H1 (cell line): Measurements from ENCODE around the gene MSANTD2. TPM values are rescaled to one million over a fixed set of nuclear protein-coding genes. Genes with fewer than 3 reads are reported as not detected.

Source experiments
- CTCF ChIA-PET: fragments of 300-600 bp; sonication (Branson Sonifier 250); formaldehyde crosslinking; loops from one replicate; lab custom pipeline; 2021; ENCODE audit not compliant: partially characterized antibody; lab: Charles Lee
- POLR2A ChIA-PET: fragments of 300-600 bp; sonication (Branson Sonifier 250); formaldehyde crosslinking; loops from one replicate; lab custom pipeline; 2021; ENCODE audit warnings: inconsistent platforms; ENCODE audit not compliant: partially characterized antibody; lab: Charles Lee
- DNase-seq, 2 experiments: peaks; one replicate each; pipeline versions ENCODE4 v3.0.0 to v3.0.0-alpha.2; 2010 to 2022; ENCODE audit warnings: low spot score in 2 of 2, low read depth in 1 of 2, mixed read lengths in 1 of 2
- FAIRE-seq: peaks from 2 replicates; lab custom pipeline; 2011; peaks lifted over from hg19 to GRCh38; lab: Jason Lieb, UNC
- H2AFZ ChIP-seq: 2 replicates; pipeline ENCODE4 v1.8.1; 2012; ENCODE audit warnings: low read length, inconsistent platforms
- H2AK5ac ChIP-seq: 2 replicates; pipeline ENCODE4 v1.6.1; 2013; ENCODE audit warnings: low read depth, low read length
- H2BK120ac ChIP-seq: replicated peaks from 2 replicates; pipeline ENCODE3; 2013; ENCODE audit warnings: low read depth, low read length, inconsistent platforms
- H2BK12ac ChIP-seq: 2 replicates; pipeline ENCODE4 v1.6.1; 2013; ENCODE audit warnings: low read depth, low read length
- H2BK15ac ChIP-seq: 2 replicates; pipeline ENCODE4 v1.6.1; 2013; ENCODE audit warnings: low read length
- H2BK20ac ChIP-seq: 2 replicates; pipeline ENCODE4 v1.6.1; 2013; ENCODE audit warnings: low read length
- H2BK5ac ChIP-seq: 2 replicates; pipeline ENCODE4 v1.6.1; 2013; ENCODE audit warnings: low read depth, low read length
- H3K14ac ChIP-seq: 2 replicates; pipeline ENCODE4 v1.6.1; 2013; ENCODE audit warnings: inconsistent platforms; ENCODE audit not compliant: insufficient read length
- H3K18ac ChIP-seq: 2 replicates; pipeline ENCODE4 v1.6.1; 2013; ENCODE audit warnings: low read length; ENCODE audit errors: extremely low read depth
- H3K23ac ChIP-seq: 2 replicates; pipeline ENCODE4 v1.6.1; 2013; ENCODE audit warnings: inconsistent platforms; ENCODE audit not compliant: insufficient read length
- H3K23me2 ChIP-seq: 2 replicates; pipeline ENCODE4 v1.6.1; 2013; ENCODE audit warnings: low read depth, low read length
- H3K27ac ChIP-seq: 2 replicates; pipeline ENCODE4 v1.6.1; 2011; ENCODE audit warnings: low read depth, low read length, inconsistent platforms
- H3K27me3 ChIP-seq, 4 experiments: replicated peaks in 1 of 4; 1 replicate in 1 of 4; 2 replicates in 3 of 4; pipeline versions ENCODE4 v1.6.1 to v1.8.1; 2011 to 2013; ENCODE audit warnings: low read length in 3 of 4, mild to moderate bottlenecking in 3 of 4, inconsistent platforms in 2 of 4, mixed read lengths in 2 of 4, moderate library complexity in 1 of 4; ENCODE audit not compliant: control insufficient read depth in 3 of 4, insufficient read depth in 3 of 4; ENCODE audit errors: extremely low read depth in 1 of 4
- H3K36me3 ChIP-seq, 4 experiments: 2 replicates each; pipeline versions ENCODE4 v1.6.1 to v1.8.1; 2011 to 2013; ENCODE audit warnings: mild to moderate bottlenecking in 4 of 4, low read length in 3 of 4, moderate library complexity in 2 of 4, control low read depth in 1 of 4, inconsistent platforms in 1 of 4; ENCODE audit not compliant: insufficient read depth in 4 of 4, control insufficient read depth in 2 of 4
- H3K4ac ChIP-seq: replicated peaks from 2 replicates; pipeline ENCODE3; 2013; ENCODE audit warnings: low read length, low read depth, mixed read lengths, inconsistent platforms; ENCODE audit not compliant: insufficient read length
- H3K4me1 ChIP-seq, 4 experiments: replicated peaks in 1 of 4; 1 replicate in 1 of 4; 2 replicates in 3 of 4; pipeline versions ENCODE4 v1.6.1 to v1.8.1; 2011 to 2013; ENCODE audit warnings: low read length in 3 of 4, inconsistent platforms in 2 of 4, mixed read lengths in 1 of 4; ENCODE audit not compliant: insufficient read depth in 4 of 4, control insufficient read depth in 3 of 4
- H3K4me2 ChIP-seq, 2 experiments: 2 replicates each; pipeline versions ENCODE4 v1.6.1 to v1.8.1; 2011 to 2013; ENCODE audit warnings: low read depth in 2 of 2, low read length in 2 of 2, control low read depth in 1 of 2, inconsistent platforms in 1 of 2, mild to moderate bottlenecking in 1 of 2; ENCODE audit not compliant: insufficient read depth in 1 of 2
- H3K4me3 ChIP-seq, 4 experiments: fragments of 200-600, 300-600 bp in 1 of 4; sonication (generic), shearing (Covaris generic), sonication (Bioruptor Twin) in 1 of 4; 2 replicates each; pipeline versions ENCODE4 v1.5.1 to v1.8.1; 2011 to 2016; ENCODE audit warnings: low read length in 4 of 4, low read depth in 3 of 4, control low read depth in 2 of 4, inconsistent platforms in 2 of 4, mild to moderate bottlenecking in 2 of 4, mixed read lengths in 1 of 4, moderate library complexity in 1 of 4; ENCODE audit not compliant: insufficient read depth in 2 of 4; ENCODE audit errors: extremely low read depth in 1 of 4
- H3K56ac ChIP-seq: replicated peaks from 2 replicates; pipeline ENCODE3; 2013; ENCODE audit warnings: low read depth, mild to moderate bottlenecking, mixed read lengths, low read length, inconsistent platforms; ENCODE audit not compliant: insufficient read length
- H3K79me1 ChIP-seq: 2 replicates; pipeline ENCODE4 v1.6.1; 2013; ENCODE audit warnings: low read depth, low read length, control low read depth
- H3K79me2 ChIP-seq, 2 experiments: 2 replicates each; pipeline versions ENCODE4 v1.6.1 to v1.8.1; 2012 to 2013; ENCODE audit warnings: low read length in 2 of 2, mild to moderate bottlenecking in 2 of 2, inconsistent platforms in 1 of 2; ENCODE audit not compliant: insufficient read depth in 2 of 2, control insufficient read depth in 1 of 2
- H3K9ac ChIP-seq, 4 experiments: replicated peaks in 1 of 4; 1 replicate in 1 of 4; 2 replicates in 3 of 4; pipeline versions ENCODE4 v1.6.1 to v1.8.1; 2011 to 2013; ENCODE audit warnings: low read depth in 3 of 4, low read length in 3 of 4, control low read depth in 2 of 4, mild to moderate bottlenecking in 2 of 4, moderate library complexity in 2 of 4, inconsistent platforms in 1 of 4; ENCODE audit errors: extremely low read depth in 1 of 4
- H3K9me3 ChIP-seq, 2 experiments: 2 replicates each; pipeline versions ENCODE4 v1.6.1 to v1.8.1; 2012 to 2013; ENCODE audit warnings: mild to moderate bottlenecking in 2 of 2, moderate library complexity in 2 of 2, control low read depth in 1 of 2, inconsistent platforms in 1 of 2, low read depth in 1 of 2, low read length in 1 of 2, mixed read lengths in 1 of 2; ENCODE audit not compliant: insufficient read depth in 2 of 2
- H4K20me1 ChIP-seq, 2 experiments: replicated peaks in 1 of 2; 2 replicates each; pipeline versions ENCODE3 to v1.8.1; 2011 to 2013; ENCODE audit warnings: inconsistent platforms in 2 of 2, low read length in 2 of 2, mild to moderate bottlenecking in 1 of 2; ENCODE audit not compliant: insufficient read depth in 2 of 2, control insufficient read depth in 1 of 2
- H4K5ac ChIP-seq: 2 replicates; pipeline ENCODE4 v1.6.1; 2013; ENCODE audit warnings: low read length, low read depth, mixed read lengths, inconsistent platforms; ENCODE audit not compliant: insufficient read length
- H4K8ac ChIP-seq: 2 replicates; pipeline ENCODE4 v1.8.0; 2013; ENCODE audit warnings: mild to moderate bottlenecking, moderate library complexity, low read length, inconsistent platforms; ENCODE audit not compliant: insufficient read depth; ENCODE audit errors: extremely low read depth
- H4K91ac ChIP-seq: replicated peaks from 2 replicates; pipeline ENCODE3; 2013; ENCODE audit warnings: low read length, mixed read lengths, inconsistent platforms; ENCODE audit not compliant: insufficient read length
- HDAC2 ChIP-seq, 2 experiments: fragments of 300-600 bp in 1 of 2; sonication (generic) in 1 of 2; IDR thresholded peaks; 2 replicates each; pipeline ENCODE4 v1.6.1; 2011 to 2012; ENCODE audit warnings: low read depth in 2 of 2, low read length in 2 of 2, mild to moderate bottlenecking in 2 of 2, moderate library complexity in 2 of 2, borderline replicate concordance in 1 of 2, inconsistent platforms in 1 of 2
- ZNF274 ChIP-seq: IDR thresholded peaks from 2 replicates; pipeline ENCODE4 v1.7.0; 2012; ENCODE audit warnings: low read length, borderline replicate concordance; ENCODE audit errors: extremely low read depth
- WGBS, 2 experiments: shearing (Covaris generic) in 1 of 2; methylation state at CpG; one replicate each; pipeline versions ENCODE4 v1.1.6 to v1.1.7; 2013 to 2015; ENCODE audit warnings: low lambda C conversion rate in 2 of 2, mixed read lengths in 2 of 2, inconsistent platforms in 1 of 2, low coverage in 1 of 2, missing lambda C conversion rate in 1 of 2; ENCODE audit not compliant: insufficient replicate concordance in 2 of 2, insufficient coverage in 1 of 2, insufficient read length in 1 of 2; ENCODE audit errors: extremely low coverage in 1 of 2, missing lambda C conversion rate in 1 of 2; 5-methylcytosine and 5-hydroxymethylcytosine counted together
- polyA plus RNA-seq, 7 experiments: library from polyadenylated mRNA; depleted of rRNA in 3 of 7; stranded (reverse) in 5 of 7; unstranded in 2 of 7; fragments of >200 nt in 5 of 7; fragments of 200-250 nt in 2 of 7; gene quantifications; 1 replicate in 5 of 7; 2 replicates in 1 of 7; 4 replicates in 1 of 7; pipeline versions ENCODE4 v1.2.1 to v1.2.3, GENCODE V29; 2011 to 2013; ENCODE audit warnings: missing spikeins in 2 of 7, mixed read lengths in 2 of 7
- total RNA-seq: library from RNA; stranded (reverse); fragmentation: NEBNext Ultra II Directional; extraction: Animal tissue kit (Norgen Biotek cat#: 25700); gene quantifications from 2 replicates; pipeline ENCODE4 v1.2.1, GENCODE V29; 2021

The MSANTD2 gene
- total and polyA plus RNA-seq, 2 of the 8 experiments (the other 6 are each of a cell fraction or from before 2014, with no cell fraction given), result 8.2 to 15.9 TPM

DNA sequence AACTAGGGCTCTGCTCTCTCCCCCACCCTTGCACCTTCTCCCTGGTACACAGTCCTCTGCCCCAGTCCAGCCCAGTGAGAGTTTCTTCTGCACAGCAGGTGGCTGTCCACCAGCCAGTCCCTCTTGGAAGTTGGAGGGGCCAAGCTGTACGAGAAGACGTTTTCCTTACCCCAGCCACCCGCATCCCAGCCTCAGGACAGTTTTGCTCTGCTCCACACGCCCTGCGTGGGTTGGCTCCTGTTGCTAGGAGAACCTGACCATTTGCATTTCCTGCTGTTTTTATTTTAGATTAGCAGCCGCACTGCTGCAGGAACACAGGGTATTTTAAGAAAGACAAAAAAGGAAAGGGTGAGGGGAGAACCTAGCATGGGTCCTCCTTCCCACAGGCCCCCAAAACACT is 78.0 kb downstream of the MSANTD2 start:
- no peak overlapping the region for H3K14ac ChIP-seq
- no peak overlapping the region for H4K91ac ChIP-seq
- H3K4me1 ChIP-seq, result peaks cover 8 to 17% (median 15%) of the 10 kb centered on the region in 4 experiments
- H3K9ac ChIP-seq, result no peak overlapping the region
- no peak overlapping the region for H3K4me3 ChIP-seq
- no peaks in the 10 kb centered on the region for H3K79me2 ChIP-seq
- FAIRE-seq, result no peak
- no peak overlapping the region for H2BK20ac ChIP-seq
- H4K8ac ChIP-seq, result no peak overlapping the region
- no peaks in the 10 kb centered on the region for H3K79me1 ChIP-seq
- 86% methylated on average over 6 of the region's 6 CpGs; no CpG with 5 or more reads in 1 of the 2 experiments for WGBS, 2 experiments
- ChIA-PET POLR2A (no interaction called here), CTCF (interaction anchor here (4.1 kb wide), 1 partner anchor 22 kb away, joined by 20 read pairs; no protein-coding TSS in a partner anchor)
- no peak overlapping the region for H3K4ac ChIP-seq
- DNase-seq, result no peak
- H2BK12ac ChIP-seq, result no peak overlapping the region
- H2AK5ac ChIP-seq, result no peak overlapping the region
- H2BK15ac ChIP-seq, result no peak overlapping the region
- H3K27me3 ChIP-seq, result peaks cover 42 to 75% (median 67%) of the 10 kb centered on the region in 4 experiments
- no peaks in the 10 kb centered on the region for H3K9me3 ChIP-seq
- no peak overlapping the region for H3K4me2 ChIP-seq
- no peak overlapping the region for H3K18ac ChIP-seq
- no peak overlapping the region for H2BK5ac ChIP-seq
- H3K23me2 ChIP-seq, result peaks cover 8% of the 10 kb centered on the region
- H2AFZ ChIP-seq, result no peak overlapping the region
- no peak overlapping the region for H4K5ac ChIP-seq
- H3K23ac ChIP-seq, result no peak overlapping the region
- H3K36me3 ChIP-seq, result no peaks in the 10 kb centered on the region
- H4K20me1 ChIP-seq, result peaks cover 0 to 2% of the 10 kb centered on the region in 2 experiments
- no peak overlapping the region for H3K56ac ChIP-seq
- no peak overlapping the region for H2BK120ac ChIP-seq
- no peak overlapping the region for H3K27ac ChIP-seq
- TF ChIP-seq HDAC2 (IDR thresholded peaks at IDR 0.05; ENCODE audit: borderline replicate concordance in 1 of 2, low read depth in 2 of 2, low read length in 2 of 2) (no peak), ZNF274 (no peak)
